C4-2B (cell line): ENCODE results near the gene CDR2L.
A peak's percentile ranks its signal among the peaks of the same experiment; 100 is the strongest.

ENCODE experiments used
- H3K27ac ChIP-seq: fragments of 450-650 bp; 2 replicates; pipeline ENCODE4 v1.5.1; 2017
- ZFX ChIP-seq: fragments of 450-650 bp; IDR thresholded peaks from 2 replicates; pipeline ENCODE4 v1.6.1; 2017
- TF ChIP-seq, protein P1 (sequence below): fragments of 450-650 bp; conservative IDR thresholded peaks from 2 replicates; pipeline ENCODE4 v1.5.1; 2017; ENCODE audit warnings: mild to moderate bottlenecking

CDR2L gene

GRCh38 chr17:74979408-74980146 is 7.9 kb upstream of the CDR2L start:
- H3K27ac ChIP-seq, result no peak overlapping the region
- no peak for TF ChIP-seq ZFX
- TF ChIP-seq, protein P1, sequence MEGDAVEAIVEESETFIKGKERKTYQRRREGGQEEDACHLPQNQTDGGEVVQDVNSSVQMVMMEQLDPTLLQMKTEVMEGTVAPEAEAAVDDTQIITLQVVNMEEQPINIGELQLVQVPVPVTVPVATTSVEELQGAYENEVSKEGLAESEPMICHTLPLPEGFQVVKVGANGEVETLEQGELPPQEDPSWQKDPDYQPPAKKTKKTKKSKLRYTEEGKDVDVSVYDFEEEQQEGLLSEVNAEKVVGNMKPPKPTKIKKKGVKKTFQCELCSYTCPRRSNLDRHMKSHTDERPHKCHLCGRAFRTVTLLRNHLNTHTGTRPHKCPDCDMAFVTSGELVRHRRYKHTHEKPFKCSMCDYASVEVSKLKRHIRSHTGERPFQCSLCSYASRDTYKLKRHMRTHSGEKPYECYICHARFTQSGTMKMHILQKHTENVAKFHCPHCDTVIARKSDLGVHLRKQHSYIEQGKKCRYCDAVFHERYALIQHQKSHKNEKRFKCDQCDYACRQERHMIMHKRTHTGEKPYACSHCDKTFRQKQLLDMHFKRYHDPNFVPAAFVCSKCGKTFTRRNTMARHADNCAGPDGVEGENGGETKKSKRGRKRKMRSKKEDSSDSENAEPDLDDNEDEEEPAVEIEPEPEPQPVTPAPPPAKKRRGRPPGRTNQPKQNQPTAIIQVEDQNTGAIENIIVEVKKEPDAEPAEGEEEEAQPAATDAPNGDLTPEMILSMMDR, result no peak

DNA sequence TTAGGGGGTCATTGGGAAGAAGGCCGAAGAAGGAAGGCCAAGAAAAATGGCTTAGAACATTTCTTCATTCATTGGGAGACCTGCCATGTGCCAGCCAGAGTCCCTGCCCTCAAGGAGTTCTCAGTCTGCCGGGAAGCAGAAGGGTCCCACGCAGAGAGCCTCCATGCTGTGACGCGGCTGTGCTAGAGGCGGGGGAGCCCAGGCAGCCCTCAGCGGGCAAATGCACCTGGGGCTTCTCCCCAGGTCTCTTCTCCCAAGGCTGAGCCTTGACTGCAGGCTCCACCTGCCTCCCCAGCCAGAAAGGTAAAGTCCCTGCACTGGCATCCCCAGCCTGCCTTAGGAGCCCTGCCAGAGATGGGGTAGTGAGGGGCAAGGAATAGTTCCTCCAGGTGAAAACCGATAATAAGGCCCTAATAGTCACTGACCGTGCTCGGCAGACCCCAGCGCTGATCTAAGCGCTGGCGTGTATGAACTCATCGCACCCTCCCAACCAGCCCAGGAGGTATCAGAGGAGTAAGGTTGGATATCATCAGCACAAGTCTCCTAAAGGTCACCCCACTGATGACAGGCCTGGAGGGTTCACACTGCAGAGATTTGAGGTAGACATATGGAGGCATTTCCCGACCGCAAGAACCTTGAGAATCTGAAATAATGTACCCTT is 6.0 kb upstream of the CDR2L start:
- TF ChIP-seq, protein P1, result no peak
- no peak for TF ChIP-seq ZFX
- peak overlapping the region; percentile 86 for H3K27ac ChIP-seq

GRCh38 chr17:74981979-74982662 is 5.3 kb upstream of the CDR2L start:
- peak overlapping the region; percentile 86 for H3K27ac ChIP-seq
- TF ChIP-seq ZFX, result peak; percentile 13; the same call in 1 of the 2 replicates
- TF ChIP-seq, protein P1, result no peak

GRCh38 chr17:74982663-74983313 is 4.6 kb upstream of the CDR2L start:
- H3K27ac ChIP-seq, result peak overlapping the region; percentile 86

DNA sequence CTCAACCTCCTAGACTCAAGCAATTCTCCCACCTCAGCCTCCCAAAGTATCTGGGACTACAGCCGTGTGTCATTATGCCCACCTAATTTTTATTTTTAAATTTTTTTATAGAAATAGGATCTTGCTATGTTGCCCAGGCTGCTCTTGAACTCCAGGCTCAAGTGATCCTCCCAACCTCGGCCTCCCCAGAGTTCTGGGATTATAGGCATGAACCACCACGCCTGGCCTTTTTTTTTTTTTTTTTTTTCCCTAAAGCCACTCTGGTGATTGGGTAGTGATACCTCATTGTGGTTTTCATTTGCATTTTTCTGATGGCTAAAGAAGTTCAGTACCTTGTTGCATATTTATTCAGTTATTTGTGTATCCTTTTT is 1.2 kb upstream of the CDR2L start:
- TF ChIP-seq ZFX, result no peak
- TF ChIP-seq, protein P1, result no peak
- no peak overlapping the region for H3K27ac ChIP-seq

- TF ChIP-seq, protein P1, result peak; percentile 53
- TF ChIP-seq ZFX, result peak; percentile 81; the same call in 1 of the 2 replicates
- H3K27ac ChIP-seq, result peak overlapping the region; percentile 84
Measured at GRCh38 chr17:74987909-74988711, 678 bp downstream of the CDR2L start.

- TF ChIP-seq ZFX, result no peak
- TF ChIP-seq, protein P1, result no peak
- peak overlapping the region; percentile 81 for H3K27ac ChIP-seq
Measured at GRCh38 chr17:74990581-74991105, 3.2 kb downstream of the CDR2L start.
